Natural killer cell (primary cell): ENCODE measurements around the gene FSTL4. TPM values are rescaled to one million over a fixed set of nuclear protein-coding genes. Genes with fewer than 3 reads are reported as not detected.

ENCODE experiments used
- ATAC-seq, 3 donors: fragments of 150-1000 bp in 2 of 3; fragments of 200-7000 bp in 1 of 3; cut with Tn5 transposase; 1 replicate in 1 of 3; 2 replicates in 2 of 3; pipeline ENCODE4 v1.10.0; 2021; ENCODE audit warnings: mild to moderate bottlenecking in 2 of 3, moderate library complexity in 2 of 3
- DNase-seq, 2 donors: peaks; one replicate each; pipeline versions ENCODE4 v3.0.0 to v3.0.0-alpha.2; 2013 to 2021; ENCODE audit warnings: mixed read lengths in 1 of 2
- H3K27ac ChIP-seq: one replicate; pipeline ENCODE4 v1.5.1; 2013; ENCODE audit warnings: mild to moderate bottlenecking, low read length
- H3K27me3 ChIP-seq: one replicate; pipeline ENCODE4 v1.6.1; 2013; ENCODE audit warnings: low read length; ENCODE audit not compliant: control insufficient read depth, insufficient read depth
- H3K36me3 ChIP-seq: one replicate; pipeline ENCODE4 v1.6.1; 2013; ENCODE audit warnings: low read length; ENCODE audit not compliant: control insufficient read depth, insufficient read depth
- H3K4me1 ChIP-seq: one replicate; pipeline ENCODE4 v1.6.1; 2013; ENCODE audit warnings: low read length; ENCODE audit not compliant: control insufficient read depth, insufficient read depth
- H3K4me3 ChIP-seq: one replicate; pipeline ENCODE4 v1.5.1; 2013; ENCODE audit warnings: low read length
- H3K9me3 ChIP-seq: one replicate; pipeline ENCODE4 v1.6.1; 2013; ENCODE audit warnings: low read length; ENCODE audit not compliant: control insufficient read depth, insufficient read depth
- H3K27ac Mint-ChIP-seq, 2 donors: one replicate each; pipeline ENCODE4 v1.8.0; 2022; ENCODE audit warnings: mild to moderate bottlenecking in 2 of 2, mixed read lengths in 2 of 2, moderate library complexity in 1 of 2
- H3K27me3 Mint-ChIP-seq, 2 donors: one replicate each; pipeline ENCODE4 v1.8.0; 2022; ENCODE audit warnings: low read depth in 2 of 2, mixed read lengths in 2 of 2
- H3K36me3 Mint-ChIP-seq: one replicate; pipeline ENCODE4 v1.8.0; 2022; ENCODE audit warnings: mixed read lengths
- H3K4me1 Mint-ChIP-seq, 2 donors: one replicate each; pipeline ENCODE4 v1.8.0; 2022; ENCODE audit warnings: mixed read lengths in 2 of 2
- H3K4me3 Mint-ChIP-seq: one replicate; pipeline ENCODE4 v1.8.0; 2022; ENCODE audit warnings: mild to moderate bottlenecking, moderate library complexity, mixed read lengths
- H3K9me3 Mint-ChIP-seq, 2 donors: one replicate each; pipeline ENCODE4 v1.8.0; 2022; ENCODE audit warnings: mixed read lengths in 2 of 2
- WGBS: methylation state at CpG from one replicate; pipeline ENCODE4 v1.1.7; 2013; ENCODE audit warnings: missing lambda C conversion rate; ENCODE audit not compliant: insufficient coverage; 5-methylcytosine and 5-hydroxymethylcytosine counted together
- intact Hi-C: fragments of 100-400 bp; cut with micrococcal nuclease; formaldehyde crosslinking; loops from one replicate; pipeline ENCODE4 v1.14.2; 2022
- total RNA-seq, 4 donors: library from RNA; stranded (reverse); fragments of 120-200 nt in 1 of 4; gene quantifications; one replicate each; pipeline versions ENCODE4 v1.2.3 to v1.2.4, GENCODE V29; 2013 to 2022
- TF ChIP-seq, protein P1 (sequence below): fragments of 200-600 bp; IDR thresholded peaks from one replicate; pipeline ENCODE4 v1.8.0; 2022; ENCODE audit warnings: antibody characterized with exemption

The FSTL4 gene
- total RNA-seq, 3 donors from 2014 or later (not counting 1 experiment from before 2014, with no cell fraction given) = 0.11 to 0.75 (median 0.55) TPM

DNA sequence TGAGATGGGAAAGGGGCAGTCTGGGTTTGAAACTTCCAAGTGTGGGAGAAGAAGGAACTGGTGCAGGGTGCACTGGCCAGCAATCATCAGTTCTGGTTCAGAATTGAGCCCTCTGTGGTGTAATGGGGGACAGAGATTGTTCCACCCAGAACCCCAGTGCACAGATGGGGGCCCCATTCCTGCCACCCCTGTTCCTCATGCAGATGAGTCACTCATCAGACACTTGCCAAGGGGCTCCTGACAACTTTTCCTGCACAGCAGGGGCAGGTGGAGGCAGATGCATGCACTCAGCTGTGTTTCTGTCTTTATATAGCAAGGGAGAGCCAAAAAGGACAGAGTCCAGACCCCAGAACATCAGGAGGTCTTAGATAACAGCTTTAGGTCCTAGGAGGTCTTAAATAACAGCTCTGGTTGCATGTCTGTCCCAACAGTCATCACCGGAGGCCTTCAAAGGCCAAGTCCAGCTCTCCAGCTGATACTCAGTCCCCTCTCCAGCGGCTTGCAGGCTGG lies 307.6 kb downstream of the FSTL4 start:
- H3K9me3 Mint-ChIP-seq = no peaks in the 10 kb centered on the region
- H3K27ac Mint-ChIP-seq = no peak overlapping the region
- TF ChIP-seq, protein P1, sequence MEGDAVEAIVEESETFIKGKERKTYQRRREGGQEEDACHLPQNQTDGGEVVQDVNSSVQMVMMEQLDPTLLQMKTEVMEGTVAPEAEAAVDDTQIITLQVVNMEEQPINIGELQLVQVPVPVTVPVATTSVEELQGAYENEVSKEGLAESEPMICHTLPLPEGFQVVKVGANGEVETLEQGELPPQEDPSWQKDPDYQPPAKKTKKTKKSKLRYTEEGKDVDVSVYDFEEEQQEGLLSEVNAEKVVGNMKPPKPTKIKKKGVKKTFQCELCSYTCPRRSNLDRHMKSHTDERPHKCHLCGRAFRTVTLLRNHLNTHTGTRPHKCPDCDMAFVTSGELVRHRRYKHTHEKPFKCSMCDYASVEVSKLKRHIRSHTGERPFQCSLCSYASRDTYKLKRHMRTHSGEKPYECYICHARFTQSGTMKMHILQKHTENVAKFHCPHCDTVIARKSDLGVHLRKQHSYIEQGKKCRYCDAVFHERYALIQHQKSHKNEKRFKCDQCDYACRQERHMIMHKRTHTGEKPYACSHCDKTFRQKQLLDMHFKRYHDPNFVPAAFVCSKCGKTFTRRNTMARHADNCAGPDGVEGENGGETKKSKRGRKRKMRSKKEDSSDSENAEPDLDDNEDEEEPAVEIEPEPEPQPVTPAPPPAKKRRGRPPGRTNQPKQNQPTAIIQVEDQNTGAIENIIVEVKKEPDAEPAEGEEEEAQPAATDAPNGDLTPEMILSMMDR = no peak
- no peak overlapping the region for H3K4me3 Mint-ChIP-seq
- no peak overlapping the region for H3K4me3 ChIP-seq
- DNase-seq (no peak), ATAC-seq (no peak)
- H3K27me3 Mint-ChIP-seq = no peaks in the 10 kb centered on the region
- no peaks in the 10 kb centered on the region for H3K27me3 ChIP-seq
- H3K4me1 ChIP-seq = no peaks in the 10 kb centered on the region
- H3K27ac ChIP-seq = no peak overlapping the region
- H3K36me3 Mint-ChIP-seq = no peaks in the 10 kb centered on the region
- H3K4me1 Mint-ChIP-seq = no peaks in the 10 kb centered on the region
- no peaks in the 10 kb centered on the region for H3K9me3 ChIP-seq
- H3K36me3 ChIP-seq = no peaks in the 10 kb centered on the region
- 87% methylated on average over 2 of the region's 2 CpGs for WGBS
- intact Hi-C loops = no loop called here

DNA sequence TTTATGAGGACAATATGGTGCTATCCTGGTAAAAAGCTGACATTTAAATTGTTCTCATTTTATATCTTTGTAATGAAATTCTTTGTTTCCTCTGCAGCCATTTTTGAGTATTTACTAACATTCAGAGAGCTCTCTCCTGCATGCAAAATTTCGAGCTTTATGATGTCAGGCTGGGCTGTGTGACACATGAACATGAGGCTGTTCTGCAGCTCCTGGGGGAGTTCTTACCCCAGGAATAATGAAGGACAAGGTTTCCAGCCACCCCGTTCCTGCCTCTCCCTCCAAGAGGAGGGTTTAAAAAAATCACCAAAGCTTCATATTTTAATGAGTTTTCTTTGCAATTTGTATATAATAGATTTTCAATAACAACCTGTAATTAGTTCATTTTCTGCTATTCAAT lies 308.2 kb downstream of the FSTL4 start:
- Histone ChIP-seq H3K27me3 (no peaks in the 10 kb centered on the region), H3K4me1 (no peaks in the 10 kb centered on the region), H3K4me3 (no peak overlapping the region), H3K36me3 (no peaks in the 10 kb centered on the region), H3K9me3 (no peaks in the 10 kb centered on the region), H3K27ac (no peak overlapping the region)
- DNase-seq = no peak
- TF ChIP-seq, protein P1 = no peak
- Mint-ChIP-seq H3K9me3 (no peaks in the 10 kb centered on the region), H3K27ac (no peak overlapping the region), H3K4me3 (no peak overlapping the region), H3K27me3 (no peaks in the 10 kb centered on the region), H3K36me3 (no peaks in the 10 kb centered on the region), H3K4me1 (no peaks in the 10 kb centered on the region)
- intact Hi-C loops = no loop called here
- 69% methylated on average over 1 of the region's 2 CpGs for WGBS
- no peak for ATAC-seq

DNA sequence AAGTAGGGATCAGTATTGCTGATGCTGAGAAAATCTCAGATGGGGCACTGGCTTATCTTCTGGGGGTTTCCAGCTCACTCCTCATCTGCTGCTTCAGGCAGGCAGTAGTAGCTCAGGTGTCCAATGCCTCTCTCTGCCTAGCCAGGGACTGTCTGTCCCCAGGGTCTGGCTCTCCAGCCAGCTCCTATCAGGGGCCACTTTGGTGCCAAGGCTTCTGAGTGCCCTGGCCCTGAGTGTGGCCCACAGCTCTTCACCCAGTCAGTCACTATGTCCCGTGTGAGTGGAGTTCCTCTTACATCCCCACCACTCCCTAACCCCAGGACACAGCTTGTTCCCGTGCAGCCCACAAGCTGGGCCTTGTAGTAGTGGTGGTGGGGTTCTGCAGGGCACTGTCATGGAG lies 309.0 kb downstream of the FSTL4 start:
- no peaks in the 10 kb centered on the region for H3K36me3 Mint-ChIP-seq
- WGBS = no CpG with 5 or more reads among the region's 2 CpGs

DNA sequence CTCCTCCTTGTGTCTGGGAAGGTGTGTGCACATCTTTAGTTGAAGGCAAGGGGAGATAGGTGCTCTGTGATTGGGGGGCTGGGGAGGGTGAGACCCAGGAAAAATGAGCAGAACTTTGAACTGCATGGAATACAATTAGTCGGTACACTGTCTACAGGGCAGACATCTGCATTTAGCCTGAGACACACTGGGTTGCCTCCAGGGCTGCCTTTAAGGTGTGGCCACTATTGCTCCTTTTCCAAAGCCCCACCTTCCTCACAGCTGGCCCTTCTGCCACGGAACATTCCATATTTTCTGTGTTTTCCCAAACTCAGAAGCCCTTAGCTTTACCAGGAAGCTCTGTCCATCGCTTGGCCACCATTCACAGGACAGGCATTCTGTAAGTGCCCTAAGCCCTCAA lies 312.6 kb downstream of the FSTL4 start:
- Histone ChIP-seq H3K4me1 (no peaks in the 10 kb centered on the region), H3K27me3 (no peaks in the 10 kb centered on the region), H3K4me3 (no peak overlapping the region), H3K27ac (no peak overlapping the region), H3K36me3 (no peaks in the 10 kb centered on the region), H3K9me3 (no peaks in the 10 kb centered on the region)
- Mint-ChIP-seq H3K27ac (no peak overlapping the region), H3K4me3 (no peak overlapping the region), H3K36me3 (no peaks in the 10 kb centered on the region), H3K9me3 (no peaks in the 10 kb centered on the region), H3K27me3 (no peaks in the 10 kb centered on the region), H3K4me1 (no peaks in the 10 kb centered on the region)
- WGBS = 78% methylated on average over 3 of the region's 3 CpGs
- intact Hi-C loops = no loop called here
- ATAC-seq = no peak
- no peak for DNase-seq
- TF ChIP-seq, protein P1 = no peak

More for the DNA sequence above, 309.0 kb downstream of the FSTL4 start:
- no peak for DNase-seq
- Mint-ChIP-seq H3K27ac (no peak overlapping the region), H3K9me3 (no peaks in the 10 kb centered on the region), H3K4me3 (no peak overlapping the region), H3K4me1 (no peaks in the 10 kb centered on the region), H3K27me3 (no peaks in the 10 kb centered on the region)
- no peak overlapping the region for H3K4me3 ChIP-seq
- no peak for ATAC-seq
- H3K27me3 ChIP-seq = no peaks in the 10 kb centered on the region
- H3K9me3 ChIP-seq = no peaks in the 10 kb centered on the region
- no peaks in the 10 kb centered on the region for H3K36me3 ChIP-seq
- H3K27ac ChIP-seq = no peak overlapping the region
- TF ChIP-seq, protein P1 = no peak
- intact Hi-C loops = no loop called here
- H3K4me1 ChIP-seq = no peaks in the 10 kb centered on the region
